IMR-90 (cell line): ENCODE measurements around the gene ALDH3B2. TPM values are rescaled to one million over a fixed set of nuclear protein-coding genes. Genes with fewer than 3 reads are reported as not detected.

ENCODE experiments used
- ATAC-seq: fragments of 200-7000 bp; cut with Tn5 transposase; 2 replicates; pipeline ENCODE4 v1.9.1; 2020; ENCODE audit warnings: low read depth, mild to moderate bottlenecking, moderate library complexity
- BruUV-seq: library from RNA; stranded (reverse); fragments of 400-500 nt; replicated peaks from 2 replicates; lab custom pipeline; 2021; lab: Mats Ljungman, UMichigan
- CTCF ChIA-PET: fragments of 300-600 bp; formaldehyde crosslinking; extraction: SDS; loops from one replicate; lab custom pipeline; 2021; ENCODE audit warnings: antibody characterized with exemption; lab: Yijun Ruan, JAX
- POLR2A ChIA-PET: fragments of 300-600 bp; sonication (Branson Sonifier 250); formaldehyde crosslinking; loops from one replicate; lab custom pipeline; 2022; ENCODE audit warnings: antibody characterized with exemption; ENCODE audit not compliant: unreplicated experiment; lab: Charles Lee
- DNase-seq: peaks from one replicate; pipeline ENCODE4 v3.0.0; 2013
- H2AFZ ChIP-seq: replicated peaks from 2 replicates; pipeline ENCODE3; 2013; ENCODE audit warnings: low read length, mild to moderate bottlenecking; ENCODE audit not compliant: poor library complexity
- H2AK5ac ChIP-seq: 2 replicates; pipeline ENCODE4 v1.6.1; 2013; ENCODE audit warnings: low read depth, low read length, inconsistent platforms
- H2AK9ac ChIP-seq: replicated peaks from 2 replicates; pipeline ENCODE3; 2013; ENCODE audit warnings: mild to moderate bottlenecking, low read depth, low read length, moderate library complexity; ENCODE audit not compliant: poor library complexity
- H2BK120ac ChIP-seq: 2 replicates; pipeline ENCODE4 v1.6.1; 2013; ENCODE audit warnings: low read depth, low read length, inconsistent platforms
- H2BK15ac ChIP-seq: 3 replicates; pipeline ENCODE4 v1.6.1; 2013; ENCODE audit warnings: low read depth, low read length, inconsistent platforms
- H2BK20ac ChIP-seq: 2 replicates; pipeline ENCODE4 v1.6.1; 2013; ENCODE audit warnings: low read depth, mild to moderate bottlenecking, inconsistent platforms, low read length, moderate library complexity
- H2BK5ac ChIP-seq: 2 replicates; pipeline ENCODE4 v1.6.1; 2013; ENCODE audit warnings: mild to moderate bottlenecking, low read depth, low read length, inconsistent platforms; ENCODE audit not compliant: poor library complexity, severe bottlenecking
- H3K14ac ChIP-seq: replicated peaks from 2 replicates; pipeline ENCODE4 v1.6.1; 2013; ENCODE audit warnings: low read depth, low read length, inconsistent platforms
- H3K18ac ChIP-seq: 2 replicates; pipeline ENCODE4 v1.6.1; 2013; ENCODE audit warnings: low read depth, low read length, control low read depth
- H3K23ac ChIP-seq: 2 replicates; pipeline ENCODE4 v1.6.1; 2013; ENCODE audit warnings: low read depth, low read length, inconsistent platforms
- H3K27ac ChIP-seq: 2 replicates; pipeline ENCODE4 v1.5.1; 2013; ENCODE audit warnings: mild to moderate bottlenecking, control low read depth, low read length; ENCODE audit not compliant: insufficient read depth
- H3K27me3 ChIP-seq: 2 replicates; pipeline ENCODE4 v1.6.1; 2013; ENCODE audit warnings: low read length; ENCODE audit not compliant: control insufficient read depth, insufficient read depth
- H3K36me3 ChIP-seq: 2 replicates; pipeline ENCODE4 v1.6.1; 2013; ENCODE audit warnings: low read length, mixed read lengths; ENCODE audit not compliant: control insufficient read depth, insufficient read depth
- H3K4ac ChIP-seq: 2 replicates; pipeline ENCODE4 v1.6.1; 2013; ENCODE audit warnings: low read depth, low read length, inconsistent platforms
- H3K4me1 ChIP-seq: 2 replicates; pipeline ENCODE4 v1.6.1; 2013; ENCODE audit warnings: low read length, mixed read lengths; ENCODE audit not compliant: control insufficient read depth, insufficient read depth
- H3K4me2 ChIP-seq: 2 replicates; pipeline ENCODE4 v1.6.1; 2013; ENCODE audit warnings: low read depth, mild to moderate bottlenecking, control low read depth, low read length, moderate library complexity
- H3K4me3 ChIP-seq: 2 replicates; pipeline ENCODE4 v1.5.1; 2013; ENCODE audit warnings: low read depth, mild to moderate bottlenecking, control low read depth, low read length, moderate library complexity; ENCODE audit not compliant: insufficient read depth
- H3K56ac ChIP-seq: 2 replicates; pipeline ENCODE4 v1.6.1; 2013; ENCODE audit warnings: low read length, inconsistent platforms; ENCODE audit not compliant: insufficient read depth; ENCODE audit errors: extremely low read depth
- H3K79me1 ChIP-seq, 2 experiments: 2 replicates each; pipeline ENCODE4 v1.6.1; 2013; ENCODE audit warnings: low read length in 2 of 2, inconsistent platforms in 1 of 2, low read depth in 1 of 2
- H3K9ac ChIP-seq: 2 replicates; pipeline ENCODE4 v1.6.1; 2013; ENCODE audit warnings: low read depth, low read length, control low read depth
- H3K9me1 ChIP-seq: 2 replicates; pipeline ENCODE4 v1.6.1; 2013; ENCODE audit warnings: low read length, inconsistent platforms; ENCODE audit not compliant: insufficient read depth
- H3K9me3 ChIP-seq: 2 replicates; pipeline ENCODE4 v1.6.1; 2013; ENCODE audit warnings: low read length; ENCODE audit not compliant: control insufficient read depth, insufficient read depth
- H4K20me1 ChIP-seq: 2 replicates; pipeline ENCODE4 v1.6.1; 2013; ENCODE audit warnings: low read length, inconsistent platforms; ENCODE audit not compliant: insufficient read depth
- H4K5ac ChIP-seq: 2 replicates; pipeline ENCODE4 v1.6.1; 2013; ENCODE audit warnings: mild to moderate bottlenecking, low read depth, low read length, control low read depth
- H4K8ac ChIP-seq, 2 experiments: 2 replicates each; pipeline ENCODE4 v1.6.1; 2013; ENCODE audit warnings: low read depth in 2 of 2, low read length in 2 of 2, control low read depth in 1 of 2, inconsistent platforms in 1 of 2
- H4K91ac ChIP-seq: 2 replicates; pipeline ENCODE4 v1.6.1; 2013; ENCODE audit warnings: low read depth, low read length, inconsistent platforms; ENCODE audit not compliant: insufficient read depth
- BHLHE40 ChIP-seq: fragments of 150-350 bp; IDR thresholded peaks from 2 replicates; pipeline ENCODE4 v1.6.1; 2016; ENCODE audit warnings: mild to moderate bottlenecking, low read depth, low read length
- CHD1 ChIP-seq: IDR thresholded peaks from 2 replicates; pipeline ENCODE4 v1.6.1; 2012; ENCODE audit warnings: low read depth, low read length, improper control_type of control experiment
- FOS ChIP-seq: fragments of 150-350 bp; IDR thresholded peaks from 2 replicates; pipeline ENCODE4 v1.6.1; 2016; ENCODE audit warnings: low read depth, low read length
- MAFK ChIP-seq: IDR thresholded peaks from 2 replicates; pipeline ENCODE4 v1.6.1; 2012; ENCODE audit warnings: low read depth, low read length, improper control_type of control experiment
- MXI1 ChIP-seq: IDR thresholded peaks from 2 replicates; pipeline ENCODE4 v1.6.1; 2012; ENCODE audit warnings: low read depth, mild to moderate bottlenecking, low read length, moderate library complexity, borderline replicate concordance
- NFE2L2 ChIP-seq: fragments of 150-350 bp; IDR thresholded peaks from 2 replicates; pipeline ENCODE4 v1.6.1; 2016; ENCODE audit warnings: low read depth, mild to moderate bottlenecking, low read length
- POLR2A ChIP-seq: IDR thresholded peaks from 2 replicates; pipeline ENCODE4 v1.6.1; 2012; ENCODE audit warnings: mild to moderate bottlenecking, low read depth, low read length
- RAD21 ChIP-seq: IDR thresholded peaks from 2 replicates; pipeline ENCODE4 v1.6.1; 2012; ENCODE audit warnings: low read length, improper control_type of control experiment
- RCOR1 ChIP-seq: IDR thresholded peaks from 2 replicates; pipeline ENCODE4 v1.6.1; 2012; ENCODE audit warnings: mild to moderate bottlenecking, low read length, improper control_type of control experiment; ENCODE audit not compliant: insufficient replicate concordance
- RFX5 ChIP-seq: IDR thresholded peaks from 2 replicates; pipeline ENCODE4 v1.8.0; 2012; ENCODE audit warnings: low read depth, mild to moderate bottlenecking, low read length, moderate library complexity
- WGBS, 2 experiments: methylation state at CpG; one replicate each; pipeline versions ENCODE4 v1.1.5 to v1.1.7; 2013; ENCODE audit warnings: missing lambda C conversion rate in 2 of 2; ENCODE audit not compliant: insufficient read length in 1 of 2; ENCODE audit errors: extremely low coverage in 2 of 2; 5-methylcytosine and 5-hydroxymethylcytosine counted together
- dilution Hi-C: fragments of 300-500 bp; cut with HindIII; formaldehyde crosslinking; loops from one replicate; pipeline ENCODE4 v1.14.3; 2018; ENCODE audit warnings: low sequenced_read_pairs; ENCODE audit not compliant: unreplicated experiment
- in situ Hi-C: fragments of 300-500 bp; cut with MboI; formaldehyde crosslinking; loops from 3 replicates; pipeline ENCODE4 v1.14.3; 2019; ENCODE audit warnings: low sequenced_read_pairs, inconsistent platforms, mixed read lengths
- intact Hi-C: fragments of 100-400 bp; cut with micrococcal nuclease; formaldehyde crosslinking; loops from 2 replicates; pipeline ENCODE4 v1.10.0; 2022
- polyA plus RNA-seq, 3 experiments: library from polyadenylated mRNA; depleted of rRNA; stranded (reverse); fragments of >200 nt; gene quantifications; 2 replicates each; pipeline ENCODE4 v1.2.3, GENCODE V29; 2012; ENCODE audit warnings: low replicate concordance in 1 of 3
- total RNA-seq: library from RNA; depleted of rRNA; stranded (reverse); fragments of >200 nt; gene quantifications from 2 replicates; pipeline ENCODE4 v1.2.3, GENCODE V29; 2012
- TF ChIP-seq, protein P1 (sequence below): fragments of 150-350 bp; IDR thresholded peaks from 2 replicates; pipeline ENCODE4 v1.6.1; 2016; ENCODE audit warnings: low read depth, mild to moderate bottlenecking, low read length, moderate library complexity, borderline replicate concordance
- TF ChIP-seq, protein P2 (sequence below): conservative IDR thresholded peaks from 2 replicates; pipeline ENCODE4 v1.5.1; 2012; ENCODE audit warnings: mild to moderate bottlenecking, low read depth, low read length, improper control_type of control experiment
- TF ChIP-seq, protein P3 (sequence below): fragments of 150-350 bp; IDR thresholded peaks from 2 replicates; pipeline ENCODE4 v1.6.1; 2017; ENCODE audit warnings: mild to moderate bottlenecking, antibody characterized with exemption, low read length, low read depth

Gene ALDH3B2
- total and polyA plus RNA-seq, 2 of the 4 experiments (the other 2 are of a cell fraction) = not detected

DNA sequence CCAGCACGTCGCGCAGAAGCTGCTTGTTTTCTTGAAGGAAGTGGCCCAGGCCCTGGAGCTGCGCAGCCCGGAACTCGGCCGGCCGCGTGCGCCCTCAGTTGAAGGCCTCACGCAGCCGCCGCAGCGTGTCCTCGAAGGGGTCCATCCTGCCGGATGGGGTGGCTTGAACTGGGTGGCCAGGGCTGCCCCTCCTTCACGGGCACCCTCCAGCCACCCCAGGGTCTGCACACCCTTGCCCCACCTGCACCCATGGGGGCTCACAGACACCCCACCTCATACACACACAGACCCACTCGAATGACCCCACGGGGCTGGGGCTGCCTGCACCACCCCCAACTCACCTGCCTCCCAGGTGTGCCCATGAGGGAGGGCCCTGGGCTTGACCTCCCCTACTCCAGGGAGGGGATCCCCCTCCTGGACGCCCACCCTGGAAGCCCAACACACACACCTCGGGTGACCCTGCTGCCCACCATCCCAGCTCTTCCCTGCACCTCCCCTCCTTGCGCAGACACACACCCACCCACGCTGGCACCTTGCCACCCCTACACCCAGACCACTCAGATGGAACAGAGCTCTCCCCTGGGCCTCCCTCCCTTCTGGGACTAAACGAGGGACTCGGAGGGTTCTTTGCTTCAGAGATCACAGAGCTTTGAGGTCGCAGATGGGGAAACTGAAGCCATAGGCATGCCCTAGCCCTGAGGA lies 6.8 kb downstream of the ALDH3B2 start:
- H3K9ac ChIP-seq = no peak overlapping the region
- H2AFZ ChIP-seq = no peak overlapping the region
- ATAC-seq (no peak), DNase-seq (no peak)
- no peak overlapping the region for H2BK120ac ChIP-seq
- no peak overlapping the region for H4K91ac ChIP-seq
- no peak overlapping the region for H3K14ac ChIP-seq
- H3K79me1 ChIP-seq = no peaks in the 10 kb centered on the region
- BruUV-seq = no TSS peak
- no peak overlapping the region for H2BK5ac ChIP-seq
- POLR2A ChIA-PET = no interaction called here
- no peak overlapping the region for H3K4me3 ChIP-seq
- in situ Hi-C loops = no loop called here
- H2BK15ac ChIP-seq = no peak overlapping the region
- H2AK9ac ChIP-seq = no peak overlapping the region
- dilution Hi-C loops = no loop called here
- no peak overlapping the region for H3K27ac ChIP-seq
- WGBS, 2 experiments = 78% methylated on average over 6 of the region's 26 CpGs; no CpG with 5 or more reads in 1 of the 2 experiments
- H2BK20ac ChIP-seq = no peak overlapping the region
- no peak overlapping the region for H2AK5ac ChIP-seq
- intact Hi-C loops = no loop called here
- H3K23ac ChIP-seq = no peak overlapping the region
- no peaks in the 10 kb centered on the region for H3K36me3 ChIP-seq
- no peaks in the 10 kb centered on the region for H3K9me3 ChIP-seq
- H3K27me3 ChIP-seq = peaks cover 5% of the 10 kb centered on the region
- CTCF ChIA-PET = no interaction called here
- H4K8ac ChIP-seq = no peak overlapping the region
- no peak overlapping the region for H3K4ac ChIP-seq
- no peak overlapping the region for H3K18ac ChIP-seq
- no peak overlapping the region for H4K5ac ChIP-seq
- no peak overlapping the region for H3K56ac ChIP-seq
- H3K4me2 ChIP-seq = no peak overlapping the region
- H4K20me1 ChIP-seq = no peaks in the 10 kb centered on the region
- TF ChIP-seq POLR2A (no peak), MAFK (no peak), CHD1 (no peak), NFE2L2 (no peak), RAD21 (no peak), BHLHE40 (no peak), MXI1 (no peak), FOS (no peak), RCOR1 (no peak), RFX5 (no peak)
- TF ChIP-seq, protein P1, sequence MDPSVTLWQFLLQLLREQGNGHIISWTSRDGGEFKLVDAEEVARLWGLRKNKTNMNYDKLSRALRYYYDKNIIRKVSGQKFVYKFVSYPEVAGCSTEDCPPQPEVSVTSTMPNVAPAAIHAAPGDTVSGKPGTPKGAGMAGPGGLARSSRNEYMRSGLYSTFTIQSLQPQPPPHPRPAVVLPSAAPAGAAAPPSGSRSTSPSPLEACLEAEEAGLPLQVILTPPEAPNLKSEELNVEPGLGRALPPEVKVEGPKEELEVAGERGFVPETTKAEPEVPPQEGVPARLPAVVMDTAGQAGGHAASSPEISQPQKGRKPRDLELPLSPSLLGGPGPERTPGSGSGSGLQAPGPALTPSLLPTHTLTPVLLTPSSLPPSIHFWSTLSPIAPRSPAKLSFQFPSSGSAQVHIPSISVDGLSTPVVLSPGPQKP = no peak
- TF ChIP-seq, protein P2, sequence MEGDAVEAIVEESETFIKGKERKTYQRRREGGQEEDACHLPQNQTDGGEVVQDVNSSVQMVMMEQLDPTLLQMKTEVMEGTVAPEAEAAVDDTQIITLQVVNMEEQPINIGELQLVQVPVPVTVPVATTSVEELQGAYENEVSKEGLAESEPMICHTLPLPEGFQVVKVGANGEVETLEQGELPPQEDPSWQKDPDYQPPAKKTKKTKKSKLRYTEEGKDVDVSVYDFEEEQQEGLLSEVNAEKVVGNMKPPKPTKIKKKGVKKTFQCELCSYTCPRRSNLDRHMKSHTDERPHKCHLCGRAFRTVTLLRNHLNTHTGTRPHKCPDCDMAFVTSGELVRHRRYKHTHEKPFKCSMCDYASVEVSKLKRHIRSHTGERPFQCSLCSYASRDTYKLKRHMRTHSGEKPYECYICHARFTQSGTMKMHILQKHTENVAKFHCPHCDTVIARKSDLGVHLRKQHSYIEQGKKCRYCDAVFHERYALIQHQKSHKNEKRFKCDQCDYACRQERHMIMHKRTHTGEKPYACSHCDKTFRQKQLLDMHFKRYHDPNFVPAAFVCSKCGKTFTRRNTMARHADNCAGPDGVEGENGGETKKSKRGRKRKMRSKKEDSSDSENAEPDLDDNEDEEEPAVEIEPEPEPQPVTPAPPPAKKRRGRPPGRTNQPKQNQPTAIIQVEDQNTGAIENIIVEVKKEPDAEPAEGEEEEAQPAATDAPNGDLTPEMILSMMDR = no peak
- TF ChIP-seq, protein P3, sequence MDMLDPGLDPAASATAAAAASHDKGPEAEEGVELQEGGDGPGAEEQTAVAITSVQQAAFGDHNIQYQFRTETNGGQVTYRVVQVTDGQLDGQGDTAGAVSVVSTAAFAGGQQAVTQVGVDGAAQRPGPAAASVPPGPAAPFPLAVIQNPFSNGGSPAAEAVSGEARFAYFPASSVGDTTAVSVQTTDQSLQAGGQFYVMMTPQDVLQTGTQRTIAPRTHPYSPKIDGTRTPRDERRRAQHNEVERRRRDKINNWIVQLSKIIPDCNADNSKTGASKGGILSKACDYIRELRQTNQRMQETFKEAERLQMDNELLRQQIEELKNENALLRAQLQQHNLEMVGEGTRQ = no peak
- H3K9me1 ChIP-seq = no peaks in the 10 kb centered on the region
- no peaks in the 10 kb centered on the region for H3K4me1 ChIP-seq
